GM18519 (cell line): Measurements from ENCODE around the gene AFF1.

Source experiments
- ATAC-seq: cut with Tn5 transposase; IDR thresholded peaks from one replicate; pipeline ENCODE4 v1.9.1; 2021; ENCODE audit warnings: mild to moderate bottlenecking, moderate library complexity; ENCODE audit not compliant: unreplicated experiment, low FRiP score

AFF1 gene

GRCh38 chr4:87180767-87181166, 246.0 kb downstream of the AFF1 start:
- no peak for ATAC-seq

- no peak for ATAC-seq
These were observed 250.5 kb downstream of the AFF1 start for GRCh38 chr4:87185146-87185870.

- no peak for ATAC-seq
These were observed 253.2 kb downstream of the AFF1 start for GRCh38 chr4:87188048-87188447.

GRCh38 chr4:87188932-87189331, 254.1 kb downstream of the AFF1 start:
- ATAC-seq = no peak
